CD1c-positive myeloid dendritic cell (primary cell): ENCODE results near the gene MT1M.

Experiments
- DNase-seq: peaks from one replicate; pipeline ENCODE4 v3.0.0-alpha.2; 2016; ENCODE audit errors: extremely low spot score

MT1M gene

DNA sequence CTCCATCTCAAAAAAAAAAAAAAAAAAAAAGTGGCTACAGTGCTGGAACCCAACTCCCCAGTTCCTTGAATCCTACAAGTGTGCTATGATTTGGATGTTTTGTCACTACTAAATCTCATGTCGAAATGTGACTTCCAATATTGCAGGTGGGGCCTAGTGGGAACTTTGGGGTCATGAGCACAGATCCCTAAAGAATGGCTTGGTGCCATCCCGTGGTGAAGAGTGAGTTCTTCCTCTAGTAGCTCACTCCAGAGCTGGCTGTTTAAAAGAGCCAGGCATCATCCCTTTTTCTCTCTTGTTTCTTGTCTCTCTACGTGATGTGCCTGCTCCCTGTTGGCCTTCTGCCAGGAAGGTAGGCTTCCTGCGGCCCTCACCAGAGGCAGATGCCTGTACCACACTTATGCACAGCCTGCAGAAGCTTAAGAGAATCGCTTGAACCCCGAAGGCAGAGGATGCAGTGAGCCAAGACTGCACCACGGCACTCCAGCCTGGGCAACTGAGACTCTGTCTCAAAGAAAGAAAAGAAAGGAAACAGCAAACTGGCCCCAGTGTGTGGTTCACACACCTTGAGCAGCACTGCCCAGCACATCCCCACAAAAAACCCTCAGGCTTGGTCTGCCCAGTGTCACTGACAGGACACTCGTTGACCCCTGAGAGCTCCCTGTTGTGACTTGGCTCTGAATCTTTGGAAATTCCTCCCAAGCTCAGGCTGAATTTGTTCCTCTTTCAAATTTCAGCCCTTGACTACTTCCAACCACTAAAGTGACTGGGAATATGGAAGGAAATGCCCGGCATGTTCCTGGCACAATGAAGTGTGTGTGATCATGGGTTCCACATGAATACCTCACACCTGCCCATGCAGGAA, 3.7 kb upstream of the MT1M start:
- no peak for DNase-seq

DNA sequence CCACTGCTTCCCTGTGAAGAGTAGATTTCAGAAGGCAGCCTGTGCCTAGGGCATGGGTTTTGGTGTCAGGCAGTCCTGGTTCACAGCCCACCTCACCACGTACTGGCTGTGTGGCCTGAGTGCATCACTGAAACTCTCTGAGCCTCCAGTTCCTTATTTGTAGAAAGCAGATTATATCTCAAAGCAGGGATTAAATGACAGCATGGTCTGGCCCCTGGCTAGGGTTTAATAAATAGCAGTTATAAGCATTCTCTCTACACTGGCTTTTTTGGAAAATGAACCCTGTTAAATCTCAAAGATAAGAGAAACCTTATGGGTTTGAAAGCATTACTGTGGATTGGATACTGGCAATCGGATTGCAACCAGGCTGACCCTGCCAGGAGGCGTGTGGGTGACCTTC, 2.9 kb upstream of the MT1M start:
- DNase-seq, result no peak

DNA sequence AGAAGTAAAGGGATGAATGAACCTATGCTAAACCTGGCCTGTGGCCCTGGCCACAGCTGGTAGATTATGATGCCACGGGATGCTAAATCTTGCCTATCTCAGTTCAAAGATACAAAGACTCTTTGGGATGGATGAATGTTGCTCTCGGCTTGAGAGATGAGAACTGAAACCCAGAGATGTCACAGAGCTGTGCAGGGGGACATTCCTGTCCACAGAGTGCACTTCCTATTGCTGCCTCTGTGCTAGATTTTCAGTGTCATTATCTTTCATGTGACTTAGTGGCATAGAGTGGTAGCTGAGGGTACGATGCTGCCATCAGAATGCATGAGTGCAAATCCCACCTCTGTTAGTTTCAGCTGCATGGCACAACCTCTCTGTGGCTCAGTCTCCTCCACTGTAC, 2.3 kb upstream of the MT1M start:
- peak; percentile 22 for DNase-seq

DNA sequence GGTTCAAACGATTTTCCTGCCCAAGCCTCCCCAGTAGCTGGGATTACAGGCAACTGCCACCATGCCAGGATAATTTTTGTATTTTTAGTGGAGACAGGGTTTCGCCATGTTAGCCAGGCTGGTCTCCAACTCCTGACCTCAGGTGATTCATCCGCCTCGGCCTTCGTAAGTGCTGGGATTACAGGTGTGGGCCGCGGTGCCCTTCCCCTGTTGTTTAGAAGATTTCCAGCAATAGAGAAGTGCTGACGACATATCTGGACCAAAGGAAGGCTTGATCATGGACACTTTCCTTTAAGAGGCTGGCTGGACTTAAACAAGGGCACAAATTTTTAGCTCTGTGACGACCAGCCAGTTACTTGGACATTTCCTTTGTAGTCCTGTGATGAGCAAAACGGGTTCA, 1.3 kb upstream of the MT1M start:
- no peak for DNase-seq

DNA sequence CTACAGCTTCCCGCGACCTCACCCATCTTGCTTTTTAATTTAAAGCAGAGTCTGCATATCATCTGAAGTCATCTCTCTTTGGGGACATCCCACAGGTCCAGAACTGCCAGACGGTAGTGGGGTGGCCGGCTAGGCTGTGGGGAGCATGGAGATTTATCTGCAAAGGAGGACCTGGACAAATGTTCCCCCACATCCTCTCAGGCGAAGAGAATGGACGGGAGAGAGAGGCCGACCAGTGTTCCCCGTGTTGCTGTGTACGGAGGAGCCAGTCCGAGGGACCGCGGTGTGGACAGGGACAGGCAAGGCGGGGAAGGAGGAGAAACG, 665 bp upstream of the MT1M start:
- no peak for DNase-seq

DNA sequence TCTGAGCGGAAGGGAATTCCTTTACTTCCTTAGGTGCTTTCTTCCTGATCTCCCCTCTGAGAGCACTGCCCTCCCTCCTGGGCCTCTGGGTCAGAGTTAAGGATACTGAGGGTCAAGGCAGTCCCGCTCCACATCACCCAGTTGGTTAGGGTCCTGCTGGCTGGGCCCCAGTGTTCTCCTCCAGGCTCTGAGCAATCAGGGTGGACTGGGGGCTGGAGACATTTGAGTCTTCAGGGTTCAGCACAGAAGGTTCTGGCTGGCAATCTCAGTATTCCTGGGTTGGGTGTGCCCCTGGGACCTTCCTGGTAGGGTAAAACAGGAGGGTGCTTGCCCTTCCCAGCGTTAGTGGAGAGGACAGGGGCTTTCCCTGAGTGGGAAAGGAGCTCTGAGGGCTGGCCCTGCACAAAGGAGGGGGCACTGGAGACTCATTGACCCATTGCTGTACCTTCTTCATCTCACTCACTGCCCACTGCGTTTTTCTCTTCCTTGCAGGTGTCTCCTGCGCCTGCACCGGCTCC, 448 bp downstream of the MT1M start:
- DNase-seq, result no peak

DNA sequence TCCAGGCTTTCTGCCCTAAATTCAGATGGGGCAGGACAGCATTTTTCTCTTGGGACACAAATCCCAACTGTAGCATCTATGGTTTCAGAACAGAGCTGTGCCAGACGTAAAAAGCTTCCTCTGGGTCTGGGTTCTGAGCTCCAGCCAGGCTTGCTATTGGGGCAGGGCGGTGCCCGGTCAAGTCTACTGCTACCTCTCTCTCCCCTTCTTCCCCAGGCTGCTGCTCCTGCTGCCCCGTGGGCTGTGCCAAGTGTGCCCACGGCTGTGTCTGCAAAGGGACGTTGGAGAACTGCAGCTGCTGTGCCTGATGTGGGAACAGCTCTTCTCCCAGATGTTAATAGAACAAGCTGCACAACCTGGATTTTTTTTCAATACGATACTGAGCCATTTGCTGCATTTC, 1.1 kb downstream of the MT1M start:
- no peak for DNase-seq

DNA sequence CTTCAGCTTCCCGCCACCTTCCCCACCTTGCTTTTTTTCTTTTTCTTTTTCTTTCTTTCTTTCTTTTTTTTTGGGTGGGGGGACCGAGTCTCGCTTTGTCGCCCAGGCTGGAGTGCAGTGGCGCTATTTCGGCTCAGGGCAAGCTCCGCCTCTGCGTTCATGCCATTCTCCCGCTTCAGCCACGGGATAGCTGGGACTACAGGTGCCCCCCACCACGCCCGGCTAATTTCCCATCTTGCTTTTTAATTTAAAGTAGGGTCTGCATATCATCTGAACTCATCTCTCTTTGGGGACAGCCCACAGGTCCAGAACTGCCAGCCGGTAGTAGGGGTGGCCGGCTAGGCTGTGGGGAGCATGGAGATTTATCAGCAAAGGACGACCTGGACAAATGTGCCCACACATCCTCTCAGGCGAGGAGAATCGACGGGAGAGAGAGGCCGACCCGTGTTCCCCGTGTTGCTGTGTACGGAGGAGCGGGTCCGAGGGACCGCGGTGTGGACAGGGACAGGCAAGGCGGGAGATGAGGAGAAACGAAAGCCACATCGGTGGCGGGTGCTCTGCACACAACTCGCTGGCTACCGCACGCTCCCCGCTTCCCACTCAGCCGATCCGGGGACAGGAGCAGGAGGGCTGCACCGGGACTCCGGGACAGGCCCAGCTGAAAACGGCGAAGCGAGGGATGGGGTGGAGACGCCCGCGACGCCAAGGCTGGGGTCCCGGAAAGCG, 2.4 kb downstream of the MT1M start:
- no peak for DNase-seq

DNA sequence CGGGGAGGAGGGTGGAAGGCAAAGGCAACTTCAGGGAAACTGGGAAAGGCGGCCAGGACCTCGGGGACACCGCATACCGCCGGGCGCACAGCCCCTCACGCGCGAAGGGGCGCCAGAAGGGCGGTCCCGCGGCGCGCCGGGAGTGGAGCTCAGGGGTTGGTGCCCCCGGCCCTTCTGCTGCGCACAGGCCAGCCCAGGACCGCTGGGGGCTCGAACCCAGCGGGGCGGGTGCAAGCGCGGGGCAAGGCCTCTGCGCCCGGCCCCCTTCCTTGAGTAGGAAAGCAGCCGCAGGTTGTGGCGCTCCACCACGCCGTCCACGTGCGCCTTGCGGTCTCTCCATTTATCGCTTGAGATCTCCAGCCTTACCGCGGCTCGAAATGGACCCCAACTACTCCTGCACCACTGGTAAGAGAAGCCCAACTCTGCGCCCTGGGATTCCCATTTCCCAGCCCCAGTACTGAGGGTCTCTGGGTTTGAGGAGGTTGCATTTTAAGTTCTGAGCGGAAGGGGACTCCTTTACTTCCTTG, 3.0 kb downstream of the MT1M start:
- no peak for DNase-seq

DNA sequence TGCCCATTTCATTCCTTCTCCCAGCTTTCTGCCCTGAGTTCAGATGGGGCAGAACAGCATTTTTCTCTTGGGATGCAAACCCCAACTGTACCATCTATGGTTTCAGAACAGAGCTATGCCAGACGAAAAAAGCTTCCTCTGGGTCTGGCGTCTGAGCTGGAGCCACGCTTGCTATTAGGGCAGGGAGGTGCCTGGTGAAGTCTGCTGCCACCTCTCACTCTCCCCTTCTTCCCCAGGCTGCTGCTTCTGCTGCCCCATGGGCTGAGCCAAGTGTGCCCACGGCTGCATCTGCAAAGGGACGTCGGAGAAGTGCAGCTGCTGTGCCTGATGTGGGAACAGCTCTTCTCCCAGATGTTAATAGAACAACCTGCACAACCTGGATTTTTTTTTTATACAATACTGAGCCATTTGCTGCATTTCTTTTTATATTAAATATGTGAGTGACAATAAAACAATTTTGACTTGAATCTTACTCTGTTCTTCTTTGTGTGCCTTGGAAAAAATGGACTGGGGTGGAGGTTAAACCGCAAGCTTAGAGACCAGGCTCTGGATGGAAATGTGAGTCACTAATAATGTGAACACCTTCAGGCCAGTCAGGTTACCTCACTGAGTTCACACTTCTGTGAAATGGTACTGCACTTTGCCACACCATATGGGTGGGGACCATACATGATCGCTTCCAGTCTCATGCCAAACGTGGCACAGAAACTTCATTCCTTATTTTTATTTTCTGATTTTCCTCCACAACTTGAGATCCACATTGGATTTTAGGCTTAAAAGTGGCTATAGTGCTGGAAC, 4.4 kb downstream of the MT1M start:
- no peak for DNase-seq

DNA sequence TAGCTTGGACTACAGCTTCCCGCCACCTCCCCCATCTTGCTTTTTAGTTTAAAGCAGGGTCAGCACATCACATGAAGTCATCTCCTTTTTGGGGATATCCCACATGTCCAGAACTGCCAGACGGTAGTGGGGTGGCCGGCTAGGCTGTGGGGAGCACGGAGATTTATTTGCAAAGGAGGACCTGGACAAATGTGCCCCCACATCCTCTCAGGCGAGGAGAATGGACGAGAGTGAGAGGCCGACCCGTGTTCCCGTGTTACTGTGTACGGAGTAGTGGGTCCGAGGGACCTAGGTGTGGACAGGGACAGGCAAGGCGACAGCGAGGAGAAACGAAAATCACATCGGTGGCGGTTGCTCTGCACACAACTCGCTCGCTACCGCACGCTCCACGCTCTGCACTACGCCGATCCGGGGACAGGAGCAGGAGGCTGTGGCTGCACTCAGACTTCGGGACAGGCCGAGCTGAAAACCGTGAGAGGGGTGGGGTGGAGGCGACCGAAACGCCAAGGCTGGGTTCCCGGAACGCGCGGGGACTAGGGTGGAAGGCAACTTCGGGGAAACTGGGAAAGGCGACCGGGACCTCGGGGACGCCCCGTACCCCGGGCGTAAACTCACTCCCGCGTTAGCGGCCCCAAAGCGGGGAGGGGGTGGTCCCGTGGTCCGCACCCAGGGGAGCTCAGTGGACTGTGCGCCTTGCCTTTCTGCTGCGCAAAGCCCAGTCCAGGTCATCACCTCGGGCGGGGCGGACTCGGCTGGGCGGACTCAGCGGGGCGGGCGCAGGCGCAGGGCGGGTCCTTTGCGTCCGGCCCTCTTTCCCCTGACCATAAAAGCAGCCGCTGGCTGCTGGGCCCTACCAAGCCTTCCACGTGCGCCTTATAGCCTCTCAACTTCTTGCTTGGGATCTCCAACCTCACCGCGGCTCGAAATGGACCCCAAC, 5.6 kb downstream of the MT1M start, which contains the start of gene MT1A:
Gene MT1A (plus strand): TSS at position 853 of the 937 bp plus-strand sequence. CDS start 73 bp downstream, at position 926.
- DNase-seq, result no peak

DNA sequence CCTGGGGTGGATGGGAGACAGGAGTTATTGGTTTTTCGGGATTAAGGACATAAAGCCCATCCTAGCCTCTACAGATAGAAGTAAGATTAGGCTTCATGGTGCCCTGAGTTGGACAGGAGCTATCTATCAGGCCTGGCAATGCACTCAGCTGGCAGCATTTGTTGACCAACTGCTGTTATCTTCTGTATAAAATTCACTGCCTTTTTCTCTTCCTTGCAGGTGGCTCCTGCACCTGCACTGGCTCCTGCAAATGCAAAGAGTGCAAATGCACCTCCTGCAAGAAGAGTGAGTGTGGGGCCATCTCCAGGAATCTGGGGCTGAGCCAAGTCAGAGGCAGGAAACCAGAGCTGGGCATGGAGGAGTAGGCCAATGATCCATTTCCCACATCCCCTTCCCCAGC, 6.6 kb downstream of the MT1M start:
- no peak for DNase-seq

DNA sequence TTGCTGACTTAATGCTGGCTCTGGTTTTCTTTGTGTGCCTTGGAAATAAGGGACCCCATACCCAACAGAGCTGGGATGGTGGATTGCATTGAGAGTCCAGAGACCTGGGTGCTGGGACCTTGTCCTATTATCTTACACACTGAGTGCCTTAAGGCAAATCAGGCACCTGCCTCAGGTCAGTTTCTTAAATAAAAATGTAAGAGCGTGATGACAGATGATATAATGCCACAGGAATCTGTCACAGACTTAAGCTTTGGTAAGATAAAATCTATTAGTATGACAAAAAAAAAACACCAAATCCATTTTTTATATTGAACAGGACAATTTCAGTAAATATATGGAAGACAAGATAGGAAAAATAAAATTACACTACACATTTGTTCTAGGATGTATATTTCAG, 7.6 kb downstream of the MT1M start:
- no peak for DNase-seq

DNA sequence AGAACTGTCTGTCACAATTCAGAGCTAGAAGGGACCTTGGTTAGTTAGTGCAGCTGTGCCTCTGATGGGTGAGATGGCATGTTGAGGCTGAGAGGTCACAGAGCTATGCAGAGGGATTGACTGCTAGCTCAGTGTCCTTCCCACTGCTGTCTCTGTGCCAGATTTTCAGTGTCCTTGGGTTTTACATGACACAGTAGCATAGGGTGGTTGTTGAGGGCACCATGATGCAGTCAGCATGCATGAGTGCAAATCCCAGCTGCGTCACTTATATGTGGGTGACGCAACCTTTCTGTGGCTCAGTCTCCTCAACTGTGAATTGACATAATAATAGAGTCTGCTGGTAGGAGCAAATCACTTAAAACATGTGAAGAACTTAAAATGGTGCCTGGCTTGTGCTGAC, 8.7 kb downstream of the MT1M start:
- no peak for DNase-seq

DNA sequence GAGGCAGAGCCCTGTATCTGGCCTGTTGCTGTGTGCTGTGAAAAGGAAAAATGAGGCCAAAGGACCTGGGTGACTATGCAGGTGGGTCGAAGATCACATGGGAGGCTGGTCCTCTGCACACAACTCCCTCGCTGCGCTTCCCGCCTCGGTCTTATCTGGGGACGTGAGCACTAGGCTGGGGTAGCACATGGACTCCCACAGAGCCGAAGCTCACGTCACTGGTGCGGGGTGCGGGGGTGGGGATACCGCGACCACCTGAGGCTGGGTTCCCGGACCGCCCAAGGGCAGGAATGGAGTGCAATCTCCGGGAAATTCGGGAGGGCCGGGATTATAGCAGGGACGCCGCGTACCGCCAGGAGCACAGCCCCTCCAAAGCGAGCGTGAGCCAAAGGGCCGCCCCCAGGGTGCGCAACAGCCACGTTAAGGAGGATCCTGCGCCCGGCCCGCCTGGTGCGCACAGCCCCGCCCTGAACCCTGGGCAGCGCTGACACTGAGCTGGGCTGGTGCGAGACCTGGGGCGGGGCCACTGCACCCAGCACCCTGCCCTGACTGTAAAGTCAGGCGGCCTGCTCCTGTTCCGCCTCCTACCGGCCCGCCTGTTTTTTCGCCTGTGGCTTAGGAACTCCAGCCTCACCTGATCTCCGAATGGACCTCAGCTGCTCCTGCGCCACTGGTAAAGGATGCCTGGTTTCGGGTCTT, 10.8 kb downstream of the MT1M start:
- peak; percentile 86 for DNase-seq

DNA sequence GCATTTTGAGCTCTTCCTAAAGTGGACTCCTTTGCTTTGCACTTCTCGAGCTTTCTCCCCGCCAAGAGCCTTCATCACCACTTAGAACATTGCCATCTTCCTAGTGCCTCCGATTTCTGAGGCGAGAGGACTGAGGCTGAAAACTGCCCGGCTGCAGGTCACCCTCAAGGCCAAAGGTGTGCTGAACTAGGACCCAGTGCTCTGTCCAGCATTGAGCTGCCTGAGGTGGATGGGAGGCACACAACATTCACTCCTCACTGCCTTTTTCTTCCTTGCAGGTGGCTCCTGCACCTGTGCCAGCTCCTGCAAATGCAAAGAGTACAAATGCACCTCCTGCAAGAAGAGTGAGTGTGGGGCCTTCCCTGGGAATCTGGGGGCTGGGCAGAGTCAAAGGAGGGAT, 11.4 kb downstream of the MT1M start:
- no peak for DNase-seq

DNA sequence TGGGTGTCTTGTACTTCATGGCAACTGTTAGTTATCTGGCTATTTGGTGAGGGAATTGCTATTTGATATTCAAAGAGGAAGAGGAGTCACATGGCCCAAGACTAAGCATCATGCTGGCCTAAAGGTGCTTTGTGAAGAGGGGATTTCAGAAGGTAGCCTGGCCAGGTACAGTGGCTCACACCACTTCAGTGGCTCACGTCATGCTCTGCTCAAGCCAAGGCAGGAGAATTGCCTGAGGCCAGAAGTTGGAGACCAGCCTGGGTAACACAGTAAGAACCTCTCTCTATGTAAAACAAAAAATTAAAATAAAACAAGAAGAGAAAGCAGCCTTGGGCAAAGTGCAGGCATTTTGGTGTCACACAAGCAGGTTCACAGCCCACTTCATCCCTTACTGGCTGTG, 12.9 kb downstream of the MT1M start:
- no peak for DNase-seq

DNA sequence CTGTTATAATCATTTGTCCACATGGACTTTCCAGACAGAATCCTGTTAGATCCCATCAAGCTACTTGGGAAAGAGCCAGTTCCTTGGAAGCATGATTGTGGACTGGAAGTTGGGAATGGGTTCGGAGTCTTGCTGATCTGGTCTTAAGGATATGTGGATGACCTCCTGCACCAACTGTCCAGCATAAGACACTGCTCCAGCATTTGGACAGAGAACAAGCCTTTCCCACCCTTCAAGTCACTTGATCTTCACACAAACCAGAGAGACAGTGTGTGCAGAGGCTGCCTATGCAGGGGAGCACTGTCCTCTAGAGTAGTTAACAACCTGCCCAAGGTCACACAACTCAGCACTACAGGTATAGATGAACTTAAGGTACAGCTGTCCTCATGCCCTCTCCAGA, 13.4 kb downstream of the MT1M start:
- DNase-seq, result no peak

DNA sequence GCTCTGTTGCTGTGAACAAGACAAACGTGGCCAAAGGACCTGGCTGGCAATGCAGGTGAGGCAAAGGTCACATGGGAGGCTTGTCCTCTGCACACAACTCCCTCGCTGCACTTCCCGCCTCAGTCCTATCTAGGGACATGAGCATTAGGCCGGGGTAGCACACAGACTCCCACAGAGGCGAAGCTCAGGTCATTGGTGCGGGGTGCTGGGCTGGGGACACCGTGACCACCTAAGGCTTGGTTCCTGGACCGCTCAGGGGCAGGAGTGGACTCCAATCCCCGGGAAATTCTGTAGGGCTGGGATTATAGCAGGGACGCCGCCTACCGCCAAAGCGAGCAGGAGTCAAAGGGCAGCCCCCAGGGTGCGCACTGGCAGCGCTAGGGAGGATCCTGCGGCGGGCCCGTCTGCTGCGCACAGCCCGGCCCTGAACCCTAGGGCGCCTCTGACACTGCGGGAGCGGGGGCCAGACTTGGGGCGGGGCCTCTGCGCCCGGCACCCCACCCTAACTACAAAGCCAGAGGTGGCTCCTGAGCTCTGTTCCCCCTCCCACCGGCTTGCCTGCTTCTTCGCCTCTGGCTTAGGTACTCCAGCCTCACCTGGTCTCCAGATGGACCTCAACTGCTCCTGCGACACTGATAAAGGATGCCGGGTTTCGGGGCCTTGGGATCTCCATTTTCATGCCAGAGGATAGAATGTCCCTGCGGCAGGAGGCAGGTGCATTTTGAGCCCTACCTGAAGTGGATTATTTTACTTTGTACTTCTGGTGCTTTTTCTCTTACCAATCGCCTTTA, 15.4 kb downstream of the MT1M start:
- DNase-seq, result no peak

DNA sequence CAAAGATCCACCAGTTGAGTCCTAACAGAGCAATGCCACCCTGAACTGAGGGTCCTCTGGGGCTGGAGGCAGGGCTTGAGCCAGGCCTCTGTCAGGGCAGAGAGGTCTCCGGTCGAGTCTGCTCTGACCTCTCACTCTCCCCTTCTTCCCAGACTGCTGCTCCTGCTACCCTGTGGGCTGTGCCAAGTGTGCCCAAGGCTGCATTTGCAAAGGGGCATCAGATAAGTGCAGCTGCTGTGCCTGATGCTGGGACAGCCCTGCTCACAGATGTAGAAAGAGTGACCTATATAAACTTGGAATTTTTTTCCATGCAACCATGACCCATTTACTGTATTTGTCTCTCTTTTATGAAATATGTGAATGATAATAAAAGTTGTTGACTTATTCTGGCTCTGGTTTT, 16.8 kb downstream of the MT1M start:
- DNase-seq, result no peak
